Caki2 (cell line): ENCODE measurements around the gene TPPP. TPM values are rescaled to one million over a fixed set of nuclear protein-coding genes. Genes with fewer than 3 reads are reported as not detected.
"Not testable (repeated sequence)": the region's sequence is repeated elsewhere in the genome, so short reads cannot be mapped to it uniquely, and the experiment has no call there.

Experiments used
- DNase-seq: peaks from one replicate; pipeline ENCODE4 v3.0.0-alpha.2; 2015; ENCODE audit warnings: low read depth
- in situ Hi-C: cut with HindIII; loops from 2 replicates; pipeline ENCODE4 v1.10.0; 2016; ENCODE audit warnings: low sequenced_read_pairs, low pct_unique_long_range_greater_than_20kb, mixed read lengths
- total RNA-seq: library from RNA; depleted of rRNA; stranded (reverse); fragments of >200 nt; shearing (Covaris generic); gene quantifications from 2 replicates; pipeline ENCODE4 v1.2.3, GENCODE V29; 2014; ENCODE audit warnings: low replicate concordance

TPPP gene
- total RNA-seq, 1 experiment from 2014 or later: 0.34 TPM

GRCh38 chr5:681317-682191, 11.6 kb downstream of the TPPP start:
- in situ Hi-C loops, DNase-seq: not testable (repeated sequence)

- DNase-seq, in situ Hi-C loops: not testable (repeated sequence)
These were observed 12.3 kb downstream of the TPPP start for GRCh38 chr5:680836-681235.

GRCh38 chr5:680118-680795, 12.9 kb downstream of the TPPP start:
- DNase-seq, in situ Hi-C loops: not testable (repeated sequence)

- in situ Hi-C loops, DNase-seq: not testable (repeated sequence)
These were observed 13.8 kb downstream of the TPPP start for GRCh38 chr5:679166-679895.

- DNase-seq, in situ Hi-C loops: not testable (repeated sequence)
These were observed 14.6 kb downstream of the TPPP start for GRCh38 chr5:678521-678920.

- DNase-seq: no peak
- in situ Hi-C loops: no loop called here
These were observed 15.7 kb downstream of the TPPP start for GRCh38 chr5:677131-678101.

GRCh38 chr5:676699-677076, 16.5 kb downstream of the TPPP start:
- in situ Hi-C loops: no loop called here

GRCh38 chr5:675871-676698, 17.1 kb downstream of the TPPP start:
- in situ Hi-C loops: no loop called here

More at GRCh38 chr5:676699-677076, 16.5 kb downstream of the TPPP start:
- DNase-seq: no peak

GRCh38 chr5:675111-675870, 17.9 kb downstream of the TPPP start:
- no peak for DNase-seq
- in situ Hi-C loops: no loop called here

More at GRCh38 chr5:675871-676698, 17.1 kb downstream of the TPPP start:
- no peak for DNase-seq

- no peak for DNase-seq
- in situ Hi-C loops: no loop called here
These were observed 18.5 kb downstream of the TPPP start for GRCh38 chr5:674630-675011.

- in situ Hi-C loops: no loop called here
- DNase-seq: no peak
These were observed 19.1 kb downstream of the TPPP start for GRCh38 chr5:673831-674629.

- in situ Hi-C loops: no loop called here
- DNase-seq: no peak
These were observed 19.9 kb downstream of the TPPP start for GRCh38 chr5:673161-673830.

GRCh38 chr5:672329-673160, 20.6 kb downstream of the TPPP start:
- peak; percentile 86 for DNase-seq
- in situ Hi-C loops: no loop called here
